Inflammatory macrophage (primary cell): Measurements from ENCODE around the gene CELA2B.
"Not testable (repeated sequence)": the region's sequence is repeated elsewhere in the genome, so short reads cannot be mapped to it uniquely, and the experiment has no call there.

Source experiments
- DNase-seq, 2 donors: peaks; one replicate each; pipeline ENCODE4 v3.0.0-alpha.2; 2020 to 2022
- total RNA-seq, 18 experiments: gene quantifications; one replicate each; lab custom pipeline; 2026; ENCODE audit warnings: mixed read lengths in 6 of 18, inconsistent platforms in 2 of 18; lab: John Stamatoyannopoulos, UW

The CELA2B gene
- 0 to 0.18 (median 0) reads per million in 18 experiments for total RNA-seq

- no peak for DNase-seq
Measured at GRCh38 chr1:15475752-15476314, at the start of gene CELA2B. TSS of gene CELA2B (plus strand) at chr1:15476104. CDS start at chr1:15476126, 22 bp downstream.

GRCh38 chr1:15426492-15427279 is 49.2 kb upstream of the CELA2B start:
- peak in 1 of 2 donors; percentile 23 for DNase-seq

DNA sequence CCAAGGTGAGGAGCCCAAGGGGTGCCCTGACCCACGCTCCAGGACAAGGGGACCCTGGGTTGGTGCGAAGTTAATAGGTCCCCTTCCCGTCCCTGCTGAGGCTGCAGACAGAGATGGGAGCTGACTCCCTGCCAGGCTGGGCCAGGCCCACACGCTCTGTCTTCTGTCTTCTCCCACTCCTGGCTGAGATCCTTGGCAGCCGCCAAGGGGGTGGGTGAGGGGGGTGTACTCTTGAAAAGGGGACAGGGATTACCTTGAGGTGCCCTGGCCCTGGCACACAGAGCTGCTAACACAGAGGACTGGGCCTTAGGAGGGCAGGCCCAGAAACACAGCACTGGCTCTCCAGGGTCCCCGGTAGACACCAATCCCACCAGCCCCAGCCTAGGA is 48.6 kb upstream of the CELA2B start:
- DNase-seq, result no peak

DNA sequence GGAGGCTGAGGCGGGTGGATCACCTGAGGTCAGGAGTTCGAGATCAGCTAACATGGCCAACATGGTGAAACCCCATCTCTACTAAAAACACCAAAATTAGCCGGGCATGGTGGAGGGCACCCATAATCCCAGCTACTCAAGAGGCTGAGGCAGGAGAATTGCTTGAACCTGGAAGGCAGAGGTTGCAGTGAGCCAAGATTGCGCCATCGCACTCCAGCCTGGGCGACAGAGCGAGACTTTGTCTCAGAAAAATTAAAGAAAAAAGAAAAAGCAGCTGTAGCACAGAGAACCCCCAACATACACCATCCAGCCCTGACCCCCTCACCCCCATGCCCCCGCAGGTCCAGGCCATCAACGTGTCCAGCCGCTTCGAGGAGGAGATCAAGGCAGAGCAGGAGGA is 47.7 kb upstream of the CELA2B start:
- DNase-seq, result not testable (repeated sequence)

DNA sequence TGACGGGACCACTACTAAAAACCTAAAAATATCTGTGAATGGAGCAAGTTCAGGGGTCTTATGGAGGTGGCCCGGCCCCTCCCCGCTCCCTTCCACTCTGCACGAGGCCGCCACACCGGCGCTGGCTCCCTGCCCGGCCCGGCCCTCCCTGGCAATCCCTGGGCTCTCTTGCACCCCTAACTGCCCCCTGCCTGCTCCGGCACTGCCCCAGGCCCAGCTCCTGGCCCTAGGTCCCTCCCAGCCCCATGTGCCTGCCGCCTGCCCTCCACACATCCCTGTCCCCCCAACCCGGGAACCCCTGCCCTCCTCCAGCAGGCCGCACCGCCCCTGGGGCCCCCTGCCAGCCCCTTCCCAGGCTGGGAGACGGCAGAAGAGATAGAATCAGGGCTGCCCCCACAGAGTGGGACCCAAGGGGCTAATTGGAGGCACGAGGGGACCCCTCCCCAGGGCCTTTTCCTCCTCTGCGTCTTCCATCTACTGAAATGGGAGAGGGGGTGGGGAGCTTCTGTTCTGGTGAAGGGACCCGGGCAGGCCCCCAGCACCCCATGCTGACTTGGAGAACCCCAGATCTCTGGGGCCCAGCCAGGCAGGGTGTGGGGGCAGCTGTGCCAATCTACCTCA is 47.0 kb upstream of the CELA2B start:
- no peak for DNase-seq

GRCh38 chr1:15429701-15430149 is 46.2 kb upstream of the CELA2B start:
- peak; percentile 67 to 80 for DNase-seq

GRCh38 chr1:15430787-15431570 is 44.9 kb upstream of the CELA2B start:
- DNase-seq, result peak; percentile 66 to 71

GRCh38 chr1:15431571-15431948 is 44.3 kb upstream of the CELA2B start:
- no peak for DNase-seq

DNA sequence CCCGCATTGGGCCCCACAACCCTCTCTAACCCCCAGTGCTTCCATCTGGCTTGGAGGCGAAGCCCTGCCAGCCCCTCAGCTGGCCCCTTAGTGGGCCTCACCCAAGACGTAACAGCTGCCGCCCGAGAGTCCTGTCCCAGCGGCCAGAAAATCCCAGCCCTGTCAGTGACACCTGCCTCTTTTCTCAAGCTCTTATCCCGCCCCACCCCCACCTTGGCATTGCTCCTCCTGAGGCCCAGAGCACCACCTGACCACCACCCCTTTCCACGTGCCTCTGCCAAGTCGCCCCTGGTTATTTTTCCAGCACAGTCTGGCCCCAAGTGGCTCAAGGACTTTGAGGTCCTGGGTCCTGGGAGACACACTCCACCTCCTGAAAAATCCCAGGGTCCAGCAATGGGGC is 43.6 kb upstream of the CELA2B start:
- DNase-seq, result no peak

GRCh38 chr1:15433471-15433870 is 42.4 kb upstream of the CELA2B start:
- no peak for DNase-seq

- peak; percentile 86 to 92 for DNase-seq
Measured at GRCh38 chr1:15434739-15435138, 41.2 kb upstream of the CELA2B start.

DNA sequence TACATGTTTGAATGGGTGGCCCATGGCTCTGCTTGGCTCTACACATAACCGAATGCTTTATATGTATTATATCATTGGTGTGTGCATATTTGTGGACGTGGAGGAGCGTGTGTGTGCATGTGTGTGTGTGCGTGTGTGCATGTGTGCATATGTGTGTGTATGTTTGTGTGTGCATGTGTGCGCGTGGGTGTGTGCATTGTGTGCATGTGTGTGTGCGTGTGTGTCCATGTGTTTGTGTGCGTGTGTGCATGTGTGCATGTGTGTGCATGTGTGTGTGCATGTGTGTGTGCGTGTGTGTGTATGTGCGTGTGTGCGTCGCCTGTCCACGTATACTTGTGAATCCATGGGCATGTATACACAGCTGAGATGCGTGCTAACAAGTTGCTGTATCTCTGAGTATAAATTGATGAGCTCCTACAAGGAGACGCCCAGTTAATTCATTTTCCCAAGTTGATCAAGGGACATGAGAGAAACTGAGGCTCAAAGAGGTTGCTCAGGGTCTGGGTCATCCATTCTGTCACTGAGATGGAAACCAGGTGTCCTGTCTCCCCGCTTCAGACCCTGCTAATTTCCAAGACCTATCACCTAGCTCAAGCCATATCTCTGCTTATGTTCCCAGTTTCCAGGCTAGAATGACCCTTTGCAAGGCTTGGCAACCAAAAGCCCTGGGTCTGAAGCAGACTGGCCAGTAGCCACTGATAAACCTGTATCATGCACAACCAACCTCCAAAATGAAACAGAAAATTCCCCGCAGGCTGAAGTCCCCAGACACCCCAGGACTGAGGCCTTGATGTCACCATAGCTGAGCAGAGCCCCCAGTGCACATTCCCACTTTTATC is 40.4 kb upstream of the CELA2B start:
- DNase-seq, result no peak

- DNase-seq, result no peak
Measured at GRCh38 chr1:15436881-15437442, 38.9 kb upstream of the CELA2B start.

- no peak for DNase-seq
Measured at GRCh38 chr1:15439325-15439724, 36.6 kb upstream of the CELA2B start.

- no peak for DNase-seq
Measured at GRCh38 chr1:15440357-15440756, 35.5 kb upstream of the CELA2B start.

GRCh38 chr1:15441247-15441646 is 34.7 kb upstream of the CELA2B start:
- DNase-seq, result no peak

DNA sequence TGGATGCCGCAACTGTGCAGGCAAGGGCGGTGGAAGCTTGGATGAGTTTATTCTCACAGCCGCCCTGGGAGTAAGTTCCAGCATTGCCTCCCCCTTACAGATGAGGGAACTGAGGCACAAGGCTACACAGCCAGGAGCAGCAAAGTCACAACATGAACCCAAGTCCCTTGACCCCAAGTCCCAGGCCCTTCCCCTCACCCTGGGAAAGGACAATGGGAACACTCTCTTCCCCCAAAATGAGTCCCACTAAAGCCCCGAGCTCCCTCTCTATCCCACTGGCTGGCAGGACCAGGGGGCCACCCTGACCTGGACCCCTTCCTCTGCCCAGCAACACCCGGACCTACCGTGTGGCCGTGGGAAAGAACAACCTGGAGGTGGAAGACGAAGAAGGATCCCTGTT is 33.8 kb upstream of the CELA2B start:
- no peak for DNase-seq

GRCh38 chr1:15442759-15443158 is 33.1 kb upstream of the CELA2B start:
- no peak for DNase-seq

DNA sequence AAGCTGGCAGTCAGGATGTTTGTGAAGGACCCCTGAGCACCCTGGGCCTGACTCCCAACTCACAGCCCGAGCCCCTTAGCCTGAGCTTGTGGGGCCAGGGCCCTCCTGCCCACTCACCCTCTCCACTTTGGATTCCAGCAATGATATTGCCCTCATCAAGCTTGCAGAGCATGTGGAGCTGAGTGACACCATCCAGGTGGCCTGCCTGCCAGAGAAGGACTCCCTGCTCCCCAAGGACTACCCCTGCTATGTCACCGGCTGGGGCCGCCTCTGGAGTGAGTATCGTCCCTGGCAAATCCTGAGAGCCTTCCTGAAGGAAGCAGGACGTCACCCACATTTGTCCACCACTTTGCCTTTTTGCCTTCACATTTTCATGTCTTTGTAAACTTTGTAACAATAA is 32.6 kb upstream of the CELA2B start:
- DNase-seq, result no peak

- no peak for DNase-seq
Measured at GRCh38 chr1:15444468-15445389, 31.2 kb upstream of the CELA2B start.
